Measurements from ENCODE around the gene PCSK2. TPM values are rescaled to one million over a fixed set of nuclear protein-coding genes. Genes with fewer than 3 reads are reported as not detected.

Gene PCSK2
- total RNA-seq, 1 experiment from 2014 or later, result not detected

- H3K27me3 Mint-ChIP-seq (ENCODE audit: insufficient read depth, unreplicated experiment), result peaks cover 62% of the 10 kb centered on the region
- no peaks in the 10 kb centered on the region for H3K36me3 Mint-ChIP-seq (ENCODE audit: insufficient read depth, unreplicated experiment)
- no peak overlapping the region for H3K27ac Mint-ChIP-seq (ENCODE audit: low read depth, unreplicated experiment)
- POLR2A ChIA-PET, result no interaction called here
- no peak for TF ChIP-seq CTCF (IDR thresholded peaks at IDR 0.05; ENCODE audit: unreplicated experiment)
- no peak for DNase-seq (ENCODE audit: unreplicated experiment)
- no peak overlapping the region for H3K4me3 Mint-ChIP-seq (ENCODE audit: unreplicated experiment)
- intact Hi-C loops (cut with micrococcal nuclease), result no loop called here
- no peaks in the 10 kb centered on the region for H3K9me3 Mint-ChIP-seq (ENCODE audit: unreplicated experiment)
- CTCF ChIA-PET, result no interaction called here
- BruUV-seq (replicated peaks), result no TSS peak
- no peaks in the 10 kb centered on the region for H3K4me1 Mint-ChIP-seq (ENCODE audit: insufficient read depth, unreplicated experiment)
Observed at GRCh38 chr20:17350321-17350720, 123.5 kb downstream of the PCSK2 start.

DNA sequence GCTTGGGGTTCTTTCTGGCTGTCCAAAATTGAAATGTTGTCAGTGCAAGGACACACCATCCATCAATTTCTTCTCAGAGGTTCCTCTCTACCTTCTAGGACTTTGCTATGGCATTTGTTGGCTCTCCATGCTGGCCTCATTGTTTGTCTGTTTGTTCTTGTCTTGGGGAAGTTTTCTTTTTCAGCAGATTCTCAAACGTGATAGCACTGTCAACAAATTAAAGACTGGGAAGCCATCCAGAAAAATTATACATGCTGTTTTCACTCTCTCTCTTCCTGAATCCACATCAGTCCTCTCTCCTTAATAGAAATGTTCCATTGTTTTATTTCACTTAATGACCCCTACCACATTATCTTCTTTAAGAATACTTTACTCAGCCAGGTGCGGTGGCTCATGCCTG, 130.4 kb downstream of the PCSK2 start:
- no peak for DNase-seq (ENCODE audit: unreplicated experiment)
- H3K4me1 Mint-ChIP-seq (ENCODE audit: insufficient read depth, unreplicated experiment), result no peaks in the 10 kb centered on the region
- H3K4me3 Mint-ChIP-seq (ENCODE audit: unreplicated experiment), result no peak overlapping the region
- no peaks in the 10 kb centered on the region for H3K36me3 Mint-ChIP-seq (ENCODE audit: insufficient read depth, unreplicated experiment)
- no TSS peak for BruUV-seq (replicated peaks)
- TF ChIP-seq CTCF (IDR thresholded peaks at IDR 0.05; ENCODE audit: unreplicated experiment), result no peak
- H3K27ac Mint-ChIP-seq (ENCODE audit: low read depth, unreplicated experiment), result no peak overlapping the region
- H3K9me3 Mint-ChIP-seq (ENCODE audit: unreplicated experiment), result no peaks in the 10 kb centered on the region
- H3K27me3 Mint-ChIP-seq (ENCODE audit: insufficient read depth, unreplicated experiment), result peaks cover 12% of the 10 kb centered on the region
- ChIA-PET CTCF (interaction anchor here (0.7 kb wide), 1 partner anchor 28 kb away, joined by 3 read pairs; no protein-coding TSS in a partner anchor), POLR2A (no interaction called here)
- intact Hi-C loops (cut with micrococcal nuclease), result no loop called here

- H3K4me1 Mint-ChIP-seq (ENCODE audit: insufficient read depth, unreplicated experiment), result no peaks in the 10 kb centered on the region
- intact Hi-C loops (cut with micrococcal nuclease), result no loop called here
- ChIA-PET POLR2A (interaction anchor here (0.6 kb wide), 1 partner anchor 14 kb away, joined by 3 read pairs; no protein-coding TSS in a partner anchor), CTCF (interaction anchor here (0.6 to 1.7 kb wide), 6 partner anchors 16 to 1303 kb away, joined by 3 to 5 read pairs (median 4); no protein-coding TSS in a partner anchor)
- no peak overlapping the region for H3K27ac Mint-ChIP-seq (ENCODE audit: low read depth, unreplicated experiment)
- no peaks in the 10 kb centered on the region for H3K27me3 Mint-ChIP-seq (ENCODE audit: insufficient read depth, unreplicated experiment)
- no peak for TF ChIP-seq CTCF (IDR thresholded peaks at IDR 0.05; ENCODE audit: unreplicated experiment)
- no peak overlapping the region for H3K4me3 Mint-ChIP-seq (ENCODE audit: unreplicated experiment)
- DNase-seq (ENCODE audit: unreplicated experiment), result no peak
- no TSS peak for BruUV-seq (replicated peaks)
- no peaks in the 10 kb centered on the region for H3K9me3 Mint-ChIP-seq (ENCODE audit: unreplicated experiment)
- H3K36me3 Mint-ChIP-seq (ENCODE audit: insufficient read depth, unreplicated experiment), result no peaks in the 10 kb centered on the region
Observed at GRCh38 chr20:17358854-17359253, 132.0 kb downstream of the PCSK2 start.

GRCh38 chr20:17364681-17365080, 137.8 kb downstream of the PCSK2 start:
- H3K9me3 Mint-ChIP-seq (ENCODE audit: unreplicated experiment), result no peaks in the 10 kb centered on the region
- no peaks in the 10 kb centered on the region for H3K36me3 Mint-ChIP-seq (ENCODE audit: insufficient read depth, unreplicated experiment)
- H3K4me1 Mint-ChIP-seq (ENCODE audit: insufficient read depth, unreplicated experiment), result no peaks in the 10 kb centered on the region
- no TSS peak for BruUV-seq (replicated peaks)
- TF ChIP-seq CTCF (IDR thresholded peaks at IDR 0.05; ENCODE audit: unreplicated experiment), result no peak
- ChIA-PET POLR2A (no interaction called here), CTCF (no interaction called here)
- no peak overlapping the region for H3K4me3 Mint-ChIP-seq (ENCODE audit: unreplicated experiment)
- intact Hi-C loops (cut with micrococcal nuclease), result no loop called here
- DNase-seq (ENCODE audit: unreplicated experiment), result no peak
- H3K27me3 Mint-ChIP-seq (ENCODE audit: insufficient read depth, unreplicated experiment), result peaks cover 9% of the 10 kb centered on the region
- no peak overlapping the region for H3K27ac Mint-ChIP-seq (ENCODE audit: low read depth, unreplicated experiment)

Measured in MCF 10A (cell line).